ENCODE data around the gene MS4A5.
"Not testable (repeated sequence)": the region's sequence is repeated elsewhere in the genome, so short reads cannot be mapped to it uniquely, and the experiment has no call there.

MS4A5 gene

GRCh38 chr11:60429272-60429671 is at the start of gene MS4A5:
MS4A5 (plus strand) TSS chr11:60429572; CDS start chr11:60429675, 103 bp downstream.
- ATAC-seq = no peak
- H3K9me3 Mint-ChIP-seq = no peaks in the 10 kb centered on the region
- DNase-seq (ENCODE audit: low spot score in 2 of 2) = no peak
- H3K36me3 Mint-ChIP-seq = no peaks in the 10 kb centered on the region
- no peak within 1 kb of the TSS for H3K27ac Mint-ChIP-seq
- no peaks in the 10 kb centered on the region for H3K4me1 Mint-ChIP-seq
- no peak within 1 kb of the TSS for H3K4me3 Mint-ChIP-seq

- Mint-ChIP-seq H3K4me1 (no peaks in the 10 kb centered on the region), H3K9me3 (no peaks in the 10 kb centered on the region), H3K36me3 (no peaks in the 10 kb centered on the region), H3K27ac (no peak overlapping the region), H3K4me3 (no peak overlapping the region)
- DNase-seq (ENCODE audit: low spot score in 2 of 2) (no peak), ATAC-seq (no peak)
These were observed 40.0 kb upstream of the MS4A5 start for GRCh38 chr11:60389279-60389910.

- DNase-seq (ENCODE audit: low spot score in 2 of 2) (no peak), ATAC-seq (no peak)
- no peaks in the 10 kb centered on the region for H3K9me3 Mint-ChIP-seq
- no peak overlapping the region for H3K4me3 Mint-ChIP-seq
- no peak overlapping the region for H3K27ac Mint-ChIP-seq
- H3K36me3 Mint-ChIP-seq = no peaks in the 10 kb centered on the region
- no peaks in the 10 kb centered on the region for H3K4me1 Mint-ChIP-seq
These were observed 39.0 kb upstream of the MS4A5 start for GRCh38 chr11:60390419-60390818.

GRCh38 chr11:60392361-60392760 is 37.0 kb upstream of the MS4A5 start:
- ATAC-seq (no peak), DNase-seq (ENCODE audit: low spot score in 2 of 2) (no peak)
- H3K4me3 Mint-ChIP-seq = no peak overlapping the region
- H3K9me3 Mint-ChIP-seq = no peaks in the 10 kb centered on the region
- H3K27ac Mint-ChIP-seq = no peak overlapping the region
- no peaks in the 10 kb centered on the region for H3K36me3 Mint-ChIP-seq
- H3K4me1 Mint-ChIP-seq = no peaks in the 10 kb centered on the region

- DNase-seq (ENCODE audit: low spot score in 2 of 2) (no peak), ATAC-seq (no peak)
- no peaks in the 10 kb centered on the region for H3K9me3 Mint-ChIP-seq
- no peak overlapping the region for H3K27ac Mint-ChIP-seq
- no peaks in the 10 kb centered on the region for H3K36me3 Mint-ChIP-seq
- H3K4me1 Mint-ChIP-seq = no peaks in the 10 kb centered on the region
- no peak overlapping the region for H3K4me3 Mint-ChIP-seq
These were observed 36.4 kb upstream of the MS4A5 start for GRCh38 chr11:60393016-60393415.

GRCh38 chr11:60394666-60395380 is 34.5 kb upstream of the MS4A5 start:
- Mint-ChIP-seq H3K4me1 (no peaks in the 10 kb centered on the region), H3K27ac (no peak overlapping the region), H3K9me3 (no peaks in the 10 kb centered on the region), H3K4me3 (no peak overlapping the region), H3K36me3 (no peaks in the 10 kb centered on the region)
- no peak for DNase-seq (ENCODE audit: low spot score in 2 of 2)
- no peak for ATAC-seq

GRCh38 chr11:60396382-60396781 is 33.0 kb upstream of the MS4A5 start, which contains the start of gene MS4A14:
MS4A14 (plus strand) TSS chr11:60396459; CDS start chr11:60396579, 120 bp downstream.
- Mint-ChIP-seq H3K27ac (no peak within 1 kb of the TSS), H3K4me3 (no peak within 1 kb of the TSS), H3K36me3 (no peaks in the 10 kb centered on the region), H3K9me3 (no peaks in the 10 kb centered on the region), H3K4me1 (no peaks in the 10 kb centered on the region)
- ATAC-seq = peak; percentile 65
- no peak for DNase-seq (ENCODE audit: low spot score in 2 of 2)

GRCh38 chr11:60396799-60397198 is 32.6 kb upstream of the MS4A5 start:
- no peaks in the 10 kb centered on the region for H3K9me3 Mint-ChIP-seq
- H3K36me3 Mint-ChIP-seq = no peaks in the 10 kb centered on the region
- no peak for ATAC-seq
- H3K4me3 Mint-ChIP-seq = no peak overlapping the region
- DNase-seq (ENCODE audit: low spot score in 2 of 2) = no peak
- no peak overlapping the region for H3K27ac Mint-ChIP-seq
- H3K4me1 Mint-ChIP-seq = no peaks in the 10 kb centered on the region

- H3K9me3 Mint-ChIP-seq = peaks cover 6% of the 10 kb centered on the region
- no peaks in the 10 kb centered on the region for H3K36me3 Mint-ChIP-seq
- H3K27ac Mint-ChIP-seq = no peak overlapping the region
- ATAC-seq (no peak), DNase-seq (ENCODE audit: low spot score in 2 of 2) (no peak)
- H3K4me1 Mint-ChIP-seq = no peaks in the 10 kb centered on the region
- no peak overlapping the region for H3K4me3 Mint-ChIP-seq
These were observed 9.4 kb upstream of the MS4A5 start for GRCh38 chr11:60420015-60420414.

GRCh38 chr11:60422609-60423008 is 6.8 kb upstream of the MS4A5 start:
- DNase-seq (ENCODE audit: low spot score in 2 of 2) (no peak), ATAC-seq (no peak)
- no peaks in the 10 kb centered on the region for H3K4me1 Mint-ChIP-seq

GRCh38 chr11:60428517-60428916 is 855 bp upstream of the MS4A5 start:
- DNase-seq (ENCODE audit: low spot score in 2 of 2) (no peak), ATAC-seq (peak; percentile 34)
- Mint-ChIP-seq H3K4me1 (no peaks in the 10 kb centered on the region), H3K4me3 (no peak overlapping the region), H3K36me3 (no peaks in the 10 kb centered on the region), H3K27ac (no peak overlapping the region), H3K9me3 (no peaks in the 10 kb centered on the region)

More at GRCh38 chr11:60422609-60423008, 6.8 kb upstream of the MS4A5 start:
- no peaks in the 10 kb centered on the region for H3K36me3 Mint-ChIP-seq
- no peak overlapping the region for H3K27ac Mint-ChIP-seq
- no peak overlapping the region for H3K4me3 Mint-ChIP-seq
- peaks cover 6% of the 10 kb centered on the region for H3K9me3 Mint-ChIP-seq

- DNase-seq (ENCODE audit: low spot score in 2 of 2) = no peak
- Mint-ChIP-seq H3K4me3 (no peak overlapping the region), H3K9me3 (no peaks in the 10 kb centered on the region), H3K27ac (no peak overlapping the region), H3K36me3 (no peaks in the 10 kb centered on the region), H3K4me1 (no peaks in the 10 kb centered on the region)
- no peak for ATAC-seq
These were observed 1.9 kb downstream of the MS4A5 start for GRCh38 chr11:60431251-60431650.

- Mint-ChIP-seq H3K9me3 (no peaks in the 10 kb centered on the region), H3K4me3 (no peak overlapping the region), H3K27ac (no peak overlapping the region), H3K36me3 (no peaks in the 10 kb centered on the region), H3K4me1 (no peaks in the 10 kb centered on the region)
- ATAC-seq (no peak), DNase-seq (ENCODE audit: low spot score in 2 of 2) (no peak)
These were observed 4.0 kb downstream of the MS4A5 start for GRCh38 chr11:60433401-60433800.

GRCh38 chr11:60447070-60447469 is 17.7 kb downstream of the MS4A5 start:
- Mint-ChIP-seq H3K4me1 (peaks cover 25% of the 10 kb centered on the region), H3K4me3 (peak overlapping the region; percentile 71), H3K9me3 (no peaks in the 10 kb centered on the region), H3K27ac (peak overlapping the region; percentile 89), H3K36me3 (no peaks in the 10 kb centered on the region)
- ATAC-seq = no peak
- no peak for DNase-seq (ENCODE audit: low spot score in 2 of 2)

GRCh38 chr11:60447846-60448245 is 18.5 kb downstream of the MS4A5 start:
- ATAC-seq = no peak
- Mint-ChIP-seq H3K27ac (no peak overlapping the region), H3K9me3 (no peaks in the 10 kb centered on the region), H3K4me3 (no peak overlapping the region), H3K36me3 (no peaks in the 10 kb centered on the region), H3K4me1 (peaks cover 25% of the 10 kb centered on the region)
- DNase-seq (ENCODE audit: low spot score in 2 of 2) = no peak

GRCh38 chr11:60451185-60451584 is 21.8 kb downstream of the MS4A5 start:
- not testable (repeated sequence) for DNase-seq (ENCODE audit: low spot score in 2 of 2); H3K4me3 Mint-ChIP-seq; H3K27ac Mint-ChIP-seq; H3K36me3 Mint-ChIP-seq; H3K9me3 Mint-ChIP-seq; ATAC-seq
- peaks cover 26% of the 10 kb centered on the region for H3K4me1 Mint-ChIP-seq
